Measurements from ENCODE around the gene PLAAT4.

DNA sequence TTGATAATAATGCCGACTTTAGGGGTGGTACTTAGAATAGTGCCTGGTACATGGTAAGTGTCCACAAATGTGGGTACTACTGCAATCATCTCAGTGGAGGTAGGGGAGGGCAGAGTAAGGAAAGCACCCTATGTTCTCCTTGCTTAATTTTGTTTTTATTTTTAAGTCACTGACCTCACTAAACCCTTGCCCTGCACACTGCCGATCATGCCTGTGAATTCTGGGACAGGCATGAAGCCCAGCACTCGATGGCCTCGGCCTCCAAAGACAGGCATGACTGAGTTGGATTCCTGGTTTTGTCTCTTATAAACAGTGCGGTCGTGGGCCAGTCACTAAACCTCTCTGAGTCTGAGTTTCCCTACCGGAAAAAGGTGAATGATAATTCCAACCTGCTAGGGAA is 23.8 kb upstream of the PLAAT4 start:
- no peak for TF ChIP-seq SP1 (IDR thresholded peaks at IDR 0.05)
- no peak for TF ChIP-seq FOXM1 (IDR thresholded peaks at IDR 0.05; ENCODE audit: borderline replicate concordance)
- TF ChIP-seq LEF1 (IDR thresholded peaks at IDR 0.05; ENCODE audit: borderline replicate concordance), result no peak
- no peak for TF ChIP-seq HDGF (IDR thresholded peaks at IDR 0.05; ENCODE audit: borderline replicate concordance)
- TF ChIP-seq SUZ12 (IDR thresholded peaks at IDR 0.05), result no peak
- TF ChIP-seq L3MBTL2 (conservative IDR thresholded peaks at IDR 0.05), result no peak
- TF ChIP-seq, protein P1, sequence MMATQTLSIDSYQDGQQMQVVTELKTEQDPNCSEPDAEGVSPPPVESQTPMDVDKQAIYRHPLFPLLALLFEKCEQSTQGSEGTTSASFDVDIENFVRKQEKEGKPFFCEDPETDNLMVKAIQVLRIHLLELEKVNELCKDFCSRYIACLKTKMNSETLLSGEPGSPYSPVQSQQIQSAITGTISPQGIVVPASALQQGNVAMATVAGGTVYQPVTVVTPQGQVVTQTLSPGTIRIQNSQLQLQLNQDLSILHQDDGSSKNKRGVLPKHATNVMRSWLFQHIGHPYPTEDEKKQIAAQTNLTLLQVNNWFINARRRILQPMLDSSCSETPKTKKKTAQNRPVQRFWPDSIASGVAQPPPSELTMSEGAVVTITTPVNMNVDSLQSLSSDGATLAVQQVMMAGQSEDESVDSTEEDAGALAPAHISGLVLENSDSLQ (IDR thresholded peaks at IDR 0.05), result no peak
- no peak for TF ChIP-seq ZNF384 (IDR thresholded peaks at IDR 0.05)
- no peak for TF ChIP-seq CTBP1 (IDR thresholded peaks at IDR 0.05; ENCODE audit: borderline replicate concordance)
- TF ChIP-seq NFRKB (IDR thresholded peaks at IDR 0.05), result no peak
- no peak for TF ChIP-seq ARNT (IDR thresholded peaks at IDR 0.05)
- no peak for TF ChIP-seq ELF4 (IDR thresholded peaks at IDR 0.05)
